ENCODE data around the gene GMEB2. TPM values are rescaled to one million over a fixed set of nuclear protein-coding genes. Genes with fewer than 3 reads are reported as not detected.

The GMEB2 gene
- total RNA-seq, 1 experiment from 2014 or later: 18.8 TPM

- TF ChIP-seq, protein P1, sequence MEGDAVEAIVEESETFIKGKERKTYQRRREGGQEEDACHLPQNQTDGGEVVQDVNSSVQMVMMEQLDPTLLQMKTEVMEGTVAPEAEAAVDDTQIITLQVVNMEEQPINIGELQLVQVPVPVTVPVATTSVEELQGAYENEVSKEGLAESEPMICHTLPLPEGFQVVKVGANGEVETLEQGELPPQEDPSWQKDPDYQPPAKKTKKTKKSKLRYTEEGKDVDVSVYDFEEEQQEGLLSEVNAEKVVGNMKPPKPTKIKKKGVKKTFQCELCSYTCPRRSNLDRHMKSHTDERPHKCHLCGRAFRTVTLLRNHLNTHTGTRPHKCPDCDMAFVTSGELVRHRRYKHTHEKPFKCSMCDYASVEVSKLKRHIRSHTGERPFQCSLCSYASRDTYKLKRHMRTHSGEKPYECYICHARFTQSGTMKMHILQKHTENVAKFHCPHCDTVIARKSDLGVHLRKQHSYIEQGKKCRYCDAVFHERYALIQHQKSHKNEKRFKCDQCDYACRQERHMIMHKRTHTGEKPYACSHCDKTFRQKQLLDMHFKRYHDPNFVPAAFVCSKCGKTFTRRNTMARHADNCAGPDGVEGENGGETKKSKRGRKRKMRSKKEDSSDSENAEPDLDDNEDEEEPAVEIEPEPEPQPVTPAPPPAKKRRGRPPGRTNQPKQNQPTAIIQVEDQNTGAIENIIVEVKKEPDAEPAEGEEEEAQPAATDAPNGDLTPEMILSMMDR (IDR thresholded peaks at IDR 0.05; ENCODE audit: unreplicated experiment): no peak
- DNase-seq: no peak
- H3K9me3 Mint-ChIP-seq (ENCODE audit: low read depth, unreplicated experiment): no peaks in the 10 kb centered on the region
- H3K4me1 Mint-ChIP-seq (ENCODE audit: low read depth, unreplicated experiment): no peaks in the 10 kb centered on the region
- H3K4me3 Mint-ChIP-seq (ENCODE audit: low read depth, unreplicated experiment): no peak overlapping the region
- CTCF ChIA-PET: no interaction called here
- BruUV-seq (replicated peaks): no TSS peak
- peaks cover 22% of the 10 kb centered on the region for H3K36me3 Mint-ChIP-seq (ENCODE audit: insufficient read depth, unreplicated experiment)
- no peak overlapping the region for H3K27ac Mint-ChIP-seq (ENCODE audit: unreplicated experiment)
- intact Hi-C loops (cut with micrococcal nuclease; ENCODE audit: unreplicated experiment): no loop called here
- H3K27me3 Mint-ChIP-seq (ENCODE audit: unreplicated experiment): no peaks in the 10 kb centered on the region
Observed at GRCh38 chr20:63589261-63590217, 37.4 kb downstream of the GMEB2 start.

DNA sequence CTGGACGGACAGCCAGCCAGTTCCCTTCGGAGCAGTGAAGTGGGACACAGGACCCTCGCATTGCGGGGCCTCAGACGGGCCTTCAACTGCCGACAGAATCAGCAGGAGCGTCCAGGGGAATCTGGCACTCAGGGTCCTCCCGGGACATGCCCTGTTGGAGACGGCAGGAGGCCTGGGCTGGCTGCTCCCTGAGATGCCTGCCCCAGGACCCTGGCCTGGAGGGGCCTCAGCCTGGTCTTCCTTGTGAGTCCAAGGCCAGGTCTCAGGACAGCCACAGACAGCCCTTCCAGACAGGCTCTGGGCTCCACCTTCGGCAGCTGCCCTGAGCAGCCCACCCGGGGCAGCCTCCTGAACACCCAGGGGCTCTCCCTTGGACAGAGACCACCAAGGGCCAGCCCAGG, 38.3 kb downstream of the GMEB2 start:
- DNase-seq: no peak

DNA sequence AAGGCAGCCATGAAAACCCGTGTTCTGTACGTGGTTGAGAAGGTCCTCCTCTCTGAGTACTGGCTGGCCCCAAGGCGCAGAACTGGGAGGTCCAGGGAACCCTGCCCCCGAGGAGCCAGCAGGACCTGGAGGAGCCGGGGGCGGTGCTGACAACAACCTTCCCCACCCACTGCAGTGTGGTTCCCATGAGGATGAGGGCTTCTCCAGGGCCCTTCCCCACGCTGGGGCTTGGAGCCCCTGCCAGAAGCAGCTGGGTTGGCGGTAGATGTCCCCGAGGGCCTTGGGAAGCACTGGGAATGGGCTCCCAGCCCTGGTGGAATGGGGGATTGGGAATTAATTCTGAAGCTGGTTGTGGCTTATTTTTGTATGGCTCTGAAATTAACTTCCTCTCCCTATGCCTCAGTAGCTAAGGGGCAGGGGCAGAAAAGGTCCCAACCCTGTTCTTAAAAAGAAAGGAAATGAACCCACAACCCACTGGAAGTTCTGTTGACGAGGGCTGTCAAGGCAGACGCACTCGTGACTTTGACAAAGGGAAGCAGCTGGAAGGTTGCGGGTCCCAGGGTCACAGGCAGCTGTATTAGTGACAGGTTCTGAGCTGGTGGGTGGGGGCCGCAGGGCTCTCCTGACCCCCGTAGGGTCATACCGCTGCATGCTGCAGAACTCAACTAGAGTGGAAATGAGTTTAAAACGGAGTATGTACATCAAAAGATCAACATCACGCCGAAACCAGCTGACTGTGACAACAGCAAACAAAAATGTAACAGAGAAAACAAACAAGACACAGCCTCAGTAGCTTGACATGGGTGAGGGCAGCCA, 38.9 kb downstream of the GMEB2 start:
- CTCF ChIA-PET: interaction anchor here (0.6 kb wide), 2 partner anchors 14 to 22 kb away, joined by 3 to 4 read pairs; partner anchors contain the start of gene HELZ2
- Mint-ChIP-seq H3K27me3 (ENCODE audit: unreplicated experiment) (no peaks in the 10 kb centered on the region), H3K4me3 (ENCODE audit: low read depth, unreplicated experiment) (no peak overlapping the region), H3K36me3 (ENCODE audit: insufficient read depth, unreplicated experiment) (peaks cover 22% of the 10 kb centered on the region), H3K9me3 (ENCODE audit: low read depth, unreplicated experiment) (no peaks in the 10 kb centered on the region), H3K27ac (ENCODE audit: unreplicated experiment) (no peak overlapping the region), H3K4me1 (ENCODE audit: low read depth, unreplicated experiment) (no peaks in the 10 kb centered on the region)
- DNase-seq: no peak
- intact Hi-C loops (cut with micrococcal nuclease; ENCODE audit: unreplicated experiment): no loop called here
- BruUV-seq (replicated peaks): no TSS peak
- TF ChIP-seq, protein P1 (IDR thresholded peaks at IDR 0.05; ENCODE audit: unreplicated experiment): no peak

More for the DNA sequence above, 38.3 kb downstream of the GMEB2 start:
- CTCF ChIA-PET: no interaction called here
- no TSS peak for BruUV-seq (replicated peaks)
- no peaks in the 10 kb centered on the region for H3K27me3 Mint-ChIP-seq (ENCODE audit: unreplicated experiment)
- TF ChIP-seq, protein P1 (IDR thresholded peaks at IDR 0.05; ENCODE audit: unreplicated experiment): no peak
- no peaks in the 10 kb centered on the region for H3K9me3 Mint-ChIP-seq (ENCODE audit: low read depth, unreplicated experiment)
- intact Hi-C loops (cut with micrococcal nuclease; ENCODE audit: unreplicated experiment): no loop called here
- H3K36me3 Mint-ChIP-seq (ENCODE audit: insufficient read depth, unreplicated experiment): peaks cover 22% of the 10 kb centered on the region
- no peaks in the 10 kb centered on the region for H3K4me1 Mint-ChIP-seq (ENCODE audit: low read depth, unreplicated experiment)
- H3K4me3 Mint-ChIP-seq (ENCODE audit: low read depth, unreplicated experiment): no peak overlapping the region
- H3K27ac Mint-ChIP-seq (ENCODE audit: unreplicated experiment): no peak overlapping the region

DNA sequence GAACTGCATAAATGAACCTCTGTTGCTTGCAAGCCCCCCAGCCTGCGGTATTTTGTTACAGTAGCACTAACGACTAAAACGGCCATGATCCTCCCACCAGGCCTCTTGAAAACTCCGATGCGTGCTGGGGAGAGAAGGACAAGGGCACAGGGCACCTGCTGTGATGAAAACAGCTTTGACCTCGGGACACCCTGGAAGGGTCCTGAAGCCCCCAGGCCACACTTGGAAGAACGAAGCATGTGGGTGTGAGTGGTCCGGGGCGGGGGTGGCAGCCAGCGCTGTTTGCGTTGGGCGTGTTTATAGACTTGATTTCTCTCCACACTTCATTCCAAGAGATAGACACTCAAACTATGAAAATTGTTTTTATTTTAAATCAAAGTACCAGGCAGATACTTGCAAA, 39.6 kb downstream of the GMEB2 start:
- H3K27me3 Mint-ChIP-seq (ENCODE audit: unreplicated experiment): no peaks in the 10 kb centered on the region
- H3K4me3 Mint-ChIP-seq (ENCODE audit: low read depth, unreplicated experiment): no peak overlapping the region
- no peaks in the 10 kb centered on the region for H3K4me1 Mint-ChIP-seq (ENCODE audit: low read depth, unreplicated experiment)
- peaks cover 22% of the 10 kb centered on the region for H3K36me3 Mint-ChIP-seq (ENCODE audit: insufficient read depth, unreplicated experiment)
- CTCF ChIA-PET: no interaction called here
- no peak overlapping the region for H3K27ac Mint-ChIP-seq (ENCODE audit: unreplicated experiment)
- TF ChIP-seq, protein P1 (IDR thresholded peaks at IDR 0.05; ENCODE audit: unreplicated experiment): no peak
- DNase-seq: no peak
- BruUV-seq (replicated peaks): no TSS peak
- no peaks in the 10 kb centered on the region for H3K9me3 Mint-ChIP-seq (ENCODE audit: low read depth, unreplicated experiment)
- intact Hi-C loops (cut with micrococcal nuclease; ENCODE audit: unreplicated experiment): no loop called here

All from Calu3 (cell line).